CD4-positive, alpha-beta T cell (primary cell): ENCODE results near the gene BET1. TPM values are rescaled to one million over a fixed set of nuclear protein-coding genes. Genes with fewer than 3 reads are reported as not detected.

Experiments used
- ATAC-seq: fragments of 200-7000 bp; cut with Tn5 transposase; one replicate; pipeline ENCODE4 v1.10.0; 2022; ENCODE audit warnings: mild to moderate bottlenecking; ENCODE audit not compliant: poor library complexity
- CTCF ChIA-PET: fragments of 350-600 bp; sonication (Branson Sonifier 250); formaldehyde crosslinking; loops from one replicate; lab custom pipeline; 2021; ENCODE audit warnings: antibody characterized with exemption, inconsistent platforms; lab: Charles Lee
- POLR2A ChIA-PET: fragments of 350-600 bp; sonication (Branson Sonifier 250); formaldehyde crosslinking; loops from one replicate; lab custom pipeline; 2021; ENCODE audit warnings: antibody characterized with exemption, inconsistent platforms; lab: Charles Lee
- DNase-seq, 14 experiments: peaks; one replicate each; pipeline ENCODE4 v3.0.0-alpha.2; 2013 to 2020; ENCODE audit warnings: mixed read lengths in 2 of 14
- H3K27ac ChIP-seq, 2 donors: one replicate each; pipeline versions ENCODE4 v1.5.1 to v1.7.0; 2013; ENCODE audit warnings: low read length in 2 of 2, low read depth in 1 of 2, mild to moderate bottlenecking in 1 of 2
- H3K27me3 ChIP-seq, 2 experiments: 1 replicate in 1 of 2; 2 replicates in 1 of 2; pipeline versions ENCODE4 v1.6.1 to v1.7.0; 2013; ENCODE audit warnings: low read length in 2 of 2, control low read depth in 1 of 2, mild to moderate bottlenecking in 1 of 2, moderate library complexity in 1 of 2; ENCODE audit not compliant: insufficient read depth in 2 of 2, control insufficient read depth in 1 of 2
- H3K36me3 ChIP-seq: one replicate; pipeline ENCODE4 v1.6.1; 2013; ENCODE audit warnings: low read length, control low read depth; ENCODE audit not compliant: insufficient read depth
- H3K4me1 ChIP-seq: one replicate; pipeline ENCODE4 v1.6.1; 2013; ENCODE audit warnings: low read length, control low read depth; ENCODE audit not compliant: insufficient read depth
- H3K4me3 ChIP-seq: one replicate; pipeline ENCODE4 v1.5.1; 2013; ENCODE audit warnings: mild to moderate bottlenecking, low read length, moderate library complexity
- H3K9me3 ChIP-seq, 2 experiments: 1 replicate in 1 of 2; 2 replicates in 1 of 2; pipeline versions ENCODE4 v1.6.1 to v1.7.0; 2013; ENCODE audit warnings: low read length in 2 of 2, mild to moderate bottlenecking in 2 of 2, control low read depth in 1 of 2, moderate library complexity in 1 of 2; ENCODE audit not compliant: control insufficient read depth in 1 of 2, insufficient read depth in 1 of 2
- H3K27ac Mint-ChIP-seq: one replicate; pipeline ENCODE4 v1.8.0; 2020; ENCODE audit warnings: mixed read lengths
- H3K27me3 Mint-ChIP-seq: one replicate; pipeline ENCODE4 v1.8.0; 2021; ENCODE audit warnings: mixed read lengths
- H3K36me3 Mint-ChIP-seq: one replicate; pipeline ENCODE4 v1.8.0; 2021; ENCODE audit warnings: low read depth, mixed read lengths
- H3K4me1 Mint-ChIP-seq: one replicate; pipeline ENCODE4 v1.8.0; 2021; ENCODE audit warnings: low read depth, mixed read lengths
- H3K4me3 Mint-ChIP-seq: one replicate; pipeline ENCODE4 v1.8.0; 2020; ENCODE audit warnings: mild to moderate bottlenecking, mixed read lengths
- H3K9me3 Mint-ChIP-seq: one replicate; pipeline ENCODE4 v1.8.0; 2020; ENCODE audit warnings: mixed read lengths
- intact Hi-C, 2 experiments: fragments of 100-400 bp; cut with DNase I in 1 of 2; cut with micrococcal nuclease in 1 of 2; formaldehyde crosslinking; loops; one replicate each; pipeline versions ENCODE4 v1.15.1 to v1.9.0; 2023 to 2025; cut with DNase I, micrococcal nuclease
- total RNA-seq, 174 experiments: library from RNA in 2 of 174; stranded (reverse) in 2 of 174; gene quantifications; one replicate each; pipeline ENCODE4 v1.2.3 and lab custom pipeline; 2021 to 2026
- TF ChIP-seq, protein P1 (sequence below): fragments of 200-600 bp; IDR thresholded peaks from one replicate; pipeline ENCODE4 v1.8.0; 2022; ENCODE audit warnings: antibody characterized with exemption, mild to moderate bottlenecking

Gene BET1
- total RNA-seq, 2 experiments from 2014 or later, result 7.4 to 9.5 TPM

DNA sequence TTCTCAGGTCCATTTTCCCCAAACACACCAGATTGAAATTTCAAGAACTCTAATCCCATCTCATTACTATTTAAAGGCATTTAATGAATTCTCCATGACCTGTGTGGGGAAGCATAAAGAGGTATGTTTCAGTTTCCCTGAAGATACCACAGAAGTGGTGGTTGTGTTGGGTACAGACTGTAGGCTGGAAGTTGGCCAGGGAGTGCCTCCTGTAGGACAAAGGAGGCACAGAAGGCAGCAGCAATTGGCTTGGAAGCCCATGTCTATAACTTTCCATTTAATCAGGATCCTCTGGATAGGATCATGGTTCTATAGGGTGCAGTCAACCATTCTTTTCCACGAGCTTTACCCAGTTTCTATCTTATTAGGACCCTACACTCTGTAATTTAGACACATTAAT lies 8.6 kb upstream of the BET1 start:
- Histone ChIP-seq H3K4me3 (no peak overlapping the region), H3K27me3 (no peaks in the 10 kb centered on the region), H3K36me3 (no peaks in the 10 kb centered on the region), H3K9me3 (peaks cover 0 to 7% of the 10 kb centered on the region in 2 experiments), H3K27ac (no peak overlapping the region), H3K4me1 (no peaks in the 10 kb centered on the region)
- TF ChIP-seq, protein P1, sequence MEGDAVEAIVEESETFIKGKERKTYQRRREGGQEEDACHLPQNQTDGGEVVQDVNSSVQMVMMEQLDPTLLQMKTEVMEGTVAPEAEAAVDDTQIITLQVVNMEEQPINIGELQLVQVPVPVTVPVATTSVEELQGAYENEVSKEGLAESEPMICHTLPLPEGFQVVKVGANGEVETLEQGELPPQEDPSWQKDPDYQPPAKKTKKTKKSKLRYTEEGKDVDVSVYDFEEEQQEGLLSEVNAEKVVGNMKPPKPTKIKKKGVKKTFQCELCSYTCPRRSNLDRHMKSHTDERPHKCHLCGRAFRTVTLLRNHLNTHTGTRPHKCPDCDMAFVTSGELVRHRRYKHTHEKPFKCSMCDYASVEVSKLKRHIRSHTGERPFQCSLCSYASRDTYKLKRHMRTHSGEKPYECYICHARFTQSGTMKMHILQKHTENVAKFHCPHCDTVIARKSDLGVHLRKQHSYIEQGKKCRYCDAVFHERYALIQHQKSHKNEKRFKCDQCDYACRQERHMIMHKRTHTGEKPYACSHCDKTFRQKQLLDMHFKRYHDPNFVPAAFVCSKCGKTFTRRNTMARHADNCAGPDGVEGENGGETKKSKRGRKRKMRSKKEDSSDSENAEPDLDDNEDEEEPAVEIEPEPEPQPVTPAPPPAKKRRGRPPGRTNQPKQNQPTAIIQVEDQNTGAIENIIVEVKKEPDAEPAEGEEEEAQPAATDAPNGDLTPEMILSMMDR, result no peak
- Mint-ChIP-seq H3K4me1 (no peaks in the 10 kb centered on the region), H3K36me3 (no peaks in the 10 kb centered on the region), H3K4me3 (no peak overlapping the region), H3K9me3 (no peaks in the 10 kb centered on the region), H3K27ac (no peak overlapping the region), H3K27me3 (peaks cover 16% of the 10 kb centered on the region)
- DNase-seq, result no peak
- no peak for ATAC-seq
- POLR2A ChIA-PET, result no interaction called here
- intact Hi-C loops, result no loop called here
- CTCF ChIA-PET, result interaction anchor here (1.4 kb wide), 1 partner anchor 11 kb away, joined by 3 read pairs; no protein-coding TSS in a partner anchor

DNA sequence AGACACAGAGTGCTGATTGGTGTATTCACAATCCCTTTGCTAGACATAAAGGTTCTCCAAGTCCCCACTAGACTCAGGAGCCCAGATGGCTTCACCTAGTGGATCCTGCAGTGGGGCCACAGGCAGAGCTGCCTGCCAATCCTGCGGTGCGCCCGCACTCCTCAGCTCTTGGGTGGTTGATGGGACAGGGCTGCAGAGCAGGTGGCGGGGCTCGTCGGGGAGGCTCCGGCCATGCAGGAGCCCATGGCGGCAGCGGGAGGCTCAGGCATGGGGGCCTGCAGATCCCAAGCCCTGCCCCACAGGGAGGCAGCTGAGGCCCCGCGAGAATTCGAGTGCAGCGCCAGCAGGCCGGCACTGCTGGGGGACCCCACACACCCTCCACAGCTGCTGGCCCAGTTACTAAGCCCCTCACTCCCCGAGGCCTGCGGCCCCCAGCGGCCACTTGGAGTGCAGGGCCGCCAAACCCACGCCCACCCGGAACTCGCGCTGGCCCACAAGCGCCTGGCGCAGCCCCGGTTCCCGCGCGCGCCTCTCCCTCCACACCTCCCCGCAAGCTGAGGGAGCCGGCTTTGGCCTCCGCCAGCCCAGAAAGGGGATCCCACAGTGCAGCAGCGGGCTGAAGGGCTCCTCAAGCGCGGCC lies 7.7 kb upstream of the BET1 start:
- Mint-ChIP-seq H3K36me3 (no peaks in the 10 kb centered on the region), H3K9me3 (no peaks in the 10 kb centered on the region), H3K27ac (no peak overlapping the region), H3K27me3 (peaks cover 21% of the 10 kb centered on the region), H3K4me3 (no peak overlapping the region), H3K4me1 (no peaks in the 10 kb centered on the region)
- H3K4me3 ChIP-seq, result no peak overlapping the region
- H3K36me3 ChIP-seq, result no peaks in the 10 kb centered on the region
- no peaks in the 10 kb centered on the region for H3K4me1 ChIP-seq
- intact Hi-C loops, result no loop called here
- ATAC-seq (no peak), DNase-seq (no peak)
- CTCF ChIA-PET, result interaction anchor here (1.4 kb wide), 1 partner anchor 10 kb away, joined by 3 read pairs; no protein-coding TSS in a partner anchor
- POLR2A ChIA-PET, result no interaction called here
- no peaks in the 10 kb centered on the region for H3K27me3 ChIP-seq
- TF ChIP-seq, protein P1, result no peak
- peaks cover 0 to 7% of the 10 kb centered on the region in 2 experiments for H3K9me3 ChIP-seq
- H3K27ac ChIP-seq, result no peak overlapping the region

DNA sequence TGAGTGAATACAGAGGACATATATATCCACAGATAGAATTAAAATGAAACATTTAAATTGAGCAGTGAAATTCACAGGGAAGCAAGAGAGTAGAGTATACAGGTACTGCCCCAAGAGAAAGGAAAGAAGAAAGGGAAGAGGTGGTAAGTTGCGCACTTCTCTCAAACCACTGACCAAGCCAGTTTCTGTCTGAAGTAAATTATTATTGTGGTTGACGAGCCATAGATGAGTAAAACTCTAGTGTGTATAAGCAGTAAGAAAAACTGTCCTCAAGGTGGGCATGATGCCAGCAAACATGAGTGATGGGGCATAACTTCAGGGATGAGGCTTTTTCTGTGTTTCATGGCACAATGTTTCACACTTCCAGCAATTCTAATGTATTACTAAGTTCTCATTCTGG lies 4.4 kb upstream of the BET1 start:
- H3K27me3 ChIP-seq, result no peaks in the 10 kb centered on the region
- peaks cover 9% of the 10 kb centered on the region for H3K4me1 ChIP-seq
- H3K36me3 Mint-ChIP-seq, result peaks cover 10% of the 10 kb centered on the region
- H3K4me3 Mint-ChIP-seq, result no peak overlapping the region
- H3K9me3 Mint-ChIP-seq, result no peaks in the 10 kb centered on the region
- H3K27ac ChIP-seq, result no peak overlapping the region
- intact Hi-C loops, result loop anchor here in 1 of 2 experiments (5.0 to 10.0 kb wide), 8 partner anchors 499 to 1874 kb away; partner anchors contain the start of genes CASD1, CDK6, CYP51A1 and HEPACAM2
- no peaks in the 10 kb centered on the region for H3K36me3 ChIP-seq
- H3K27me3 Mint-ChIP-seq, result peaks cover 23% of the 10 kb centered on the region
- POLR2A ChIA-PET, result no interaction called here
- peaks cover 0 to 7% of the 10 kb centered on the region in 2 experiments for H3K9me3 ChIP-seq
- H3K4me3 ChIP-seq, result no peak overlapping the region
- peaks cover 16% of the 10 kb centered on the region for H3K4me1 Mint-ChIP-seq
- no peak overlapping the region for H3K27ac Mint-ChIP-seq
- CTCF ChIA-PET, result no interaction called here
- no peak for DNase-seq
- TF ChIP-seq, protein P1, result no peak
- no peak for ATAC-seq
